ENCODE data around the gene NKAIN4. TPM values are rescaled to one million over a fixed set of nuclear protein-coding genes. Genes with fewer than 3 reads are reported as not detected.
A peak's percentile ranks its signal among the peaks of the same experiment; 100 is the strongest.

NKAIN4 gene
- total RNA-seq, 2 experiments from 2014 or later = not detected

DNA sequence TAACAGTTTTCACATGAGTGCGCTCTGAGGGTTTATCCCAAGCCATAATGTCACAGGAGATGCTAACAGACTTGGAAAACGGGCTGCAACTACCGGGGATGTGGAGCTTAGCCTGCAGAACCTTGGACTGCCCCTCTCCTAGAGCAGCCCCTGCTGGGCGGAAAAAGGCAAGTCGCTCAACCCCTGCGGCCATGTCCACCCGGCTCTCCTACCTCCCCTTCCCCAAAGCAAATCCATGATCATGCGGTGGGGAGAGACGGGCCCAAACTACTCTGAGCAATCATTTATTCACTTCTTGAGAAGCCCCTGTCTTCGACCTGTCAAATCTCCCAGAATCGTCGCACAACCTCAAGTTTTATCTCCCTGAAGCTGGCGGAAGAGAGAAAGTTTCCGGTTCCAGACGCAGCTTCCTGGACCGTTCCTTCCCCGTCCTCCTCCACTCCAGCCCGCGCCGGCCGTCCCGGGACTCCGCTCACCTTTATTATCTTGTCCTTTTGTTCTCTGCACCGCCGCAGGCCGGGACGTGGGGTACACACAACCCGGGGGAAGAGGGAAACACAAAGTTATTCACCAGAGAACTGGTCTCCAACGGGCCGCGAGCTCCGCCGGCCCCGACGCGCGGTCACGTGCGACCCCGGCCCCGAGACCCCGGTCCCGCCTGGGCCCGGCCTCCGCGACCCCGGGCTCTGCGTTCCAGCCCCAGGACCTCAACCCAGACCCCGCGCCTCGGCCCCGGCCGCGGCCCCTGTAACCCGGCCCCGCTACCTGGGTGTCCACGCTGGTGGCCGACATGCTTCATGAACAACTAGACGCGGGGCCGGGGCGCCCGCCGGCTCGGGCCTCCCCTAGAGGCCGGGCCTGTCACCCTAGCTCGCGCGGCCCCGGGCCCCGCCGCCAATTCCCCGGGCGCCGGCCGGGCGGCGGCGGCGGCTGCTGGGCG, 38.9 kb downstream of the NKAIN4 start:
- Mint-ChIP-seq H3K27me3 (ENCODE audit: low read depth) (no peaks in the 10 kb centered on the region), H3K27ac (peak overlapping the region; percentile 85), H3K4me3 (peak overlapping the region; percentile 94), H3K4me1 (ENCODE audit: low read depth) (peaks cover 54% of the 10 kb centered on the region), H3K36me3 (ENCODE audit: low read depth) (peaks cover 35% of the 10 kb centered on the region), H3K9me3 (no peaks in the 10 kb centered on the region)
- CTCF ChIA-PET = interaction anchor here (0.7 to 5.6 kb wide), 2 partner anchors 8 to 18 kb away, joined by 3 to 50 read pairs; no protein-coding TSS in a partner anchor
- intact Hi-C loops (cut with micrococcal nuclease) = loop anchor here (1.0 to 10.0 kb wide), 6 partner anchors 57 to 769 kb away; partner anchors contain the start of genes ARFGAP1, GID8, PPDPF and PRPF6
- DNase-seq = peak; percentile 35

DNA sequence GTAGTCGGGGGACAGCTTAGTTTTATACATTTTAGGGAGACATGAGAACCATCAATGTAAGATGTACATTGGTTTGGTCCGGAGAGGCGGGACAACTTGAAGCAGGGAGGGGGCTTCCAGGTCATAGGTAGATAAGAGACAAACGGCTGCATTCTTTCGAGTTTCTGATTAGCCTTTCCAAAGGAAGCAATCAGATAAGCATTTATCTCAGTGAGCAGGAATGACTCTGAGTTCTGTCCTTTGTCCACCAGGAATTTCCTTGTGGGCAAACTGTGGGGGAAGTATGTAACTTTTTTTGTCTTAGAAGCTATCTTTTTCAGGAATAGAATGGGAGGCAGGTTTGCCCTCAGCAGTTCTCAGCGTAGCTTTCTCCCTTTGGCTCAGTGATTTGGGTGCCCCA, 39.7 kb downstream of the NKAIN4 start:
- Mint-ChIP-seq H3K9me3 (no peaks in the 10 kb centered on the region), H3K4me3 (peak overlapping the region; percentile 94), H3K4me1 (ENCODE audit: low read depth) (peaks cover 58% of the 10 kb centered on the region), H3K27me3 (ENCODE audit: low read depth) (no peaks in the 10 kb centered on the region), H3K36me3 (ENCODE audit: low read depth) (peaks cover 43% of the 10 kb centered on the region), H3K27ac (peak overlapping the region; percentile 85)
- intact Hi-C loops (cut with micrococcal nuclease) = loop anchor here (10.0 kb wide), 1 partner anchor 770 kb away; the partner anchor contains the start of gene PRPF6
- CTCF ChIA-PET = interaction anchor here (5.6 kb wide), 1 partner anchor 9 kb away, joined by 50 read pairs; no protein-coding TSS in a partner anchor
- no peak for DNase-seq

DNA sequence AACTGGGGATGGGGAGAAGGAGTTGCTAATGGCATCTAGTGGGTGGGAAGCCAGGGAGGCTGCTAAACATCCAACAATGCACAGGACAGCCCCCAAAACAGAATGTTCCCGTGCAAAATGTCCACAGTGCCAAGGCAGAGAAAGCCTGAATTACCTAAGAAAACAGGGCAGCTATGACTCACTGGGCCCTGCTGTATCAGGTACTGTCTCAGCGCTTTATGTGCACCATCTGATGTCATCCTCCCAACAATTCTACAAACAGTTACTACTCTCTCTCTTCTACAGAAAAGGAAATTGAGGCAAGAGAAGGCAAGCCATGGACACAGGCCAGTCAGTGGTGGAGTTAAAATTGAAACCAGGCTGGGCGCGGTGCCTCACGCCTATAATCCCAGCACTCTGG, 41.5 kb downstream of the NKAIN4 start:
- no peaks in the 10 kb centered on the region for H3K27me3 Mint-ChIP-seq (ENCODE audit: low read depth)
- no peak overlapping the region for H3K4me3 Mint-ChIP-seq
- CTCF ChIA-PET = interaction anchor here (5.6 kb wide), 1 partner anchor 11 kb away, joined by 50 read pairs; no protein-coding TSS in a partner anchor
- no peak overlapping the region for H3K27ac Mint-ChIP-seq
- no peaks in the 10 kb centered on the region for H3K9me3 Mint-ChIP-seq
- intact Hi-C loops (cut with micrococcal nuclease) = loop anchor here (10.0 kb wide), 1 partner anchor 772 kb away; the partner anchor contains the start of gene PRPF6
- H3K36me3 Mint-ChIP-seq (ENCODE audit: low read depth) = peaks cover 47% of the 10 kb centered on the region
- no peak for DNase-seq
- peaks cover 60% of the 10 kb centered on the region for H3K4me1 Mint-ChIP-seq (ENCODE audit: low read depth)

DNA sequence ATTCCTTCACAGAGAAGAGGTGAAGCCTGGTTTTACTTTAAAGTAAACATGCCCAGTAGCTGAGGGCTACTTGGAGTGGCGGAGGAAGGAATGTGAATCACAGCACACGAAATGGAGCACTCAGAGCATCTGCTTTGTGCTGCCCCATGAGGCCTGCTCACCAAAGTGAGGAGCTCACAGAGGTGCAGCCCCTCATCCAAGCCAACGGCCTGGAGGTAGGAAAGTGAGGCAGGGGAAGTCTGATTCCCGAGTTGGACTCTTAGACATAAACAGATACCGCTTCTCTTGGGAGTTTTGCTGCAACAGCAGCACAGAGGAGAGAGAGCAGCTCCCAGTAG, 41.9 kb downstream of the NKAIN4 start:
- no peak for DNase-seq
- H3K27me3 Mint-ChIP-seq (ENCODE audit: low read depth) = no peaks in the 10 kb centered on the region
- H3K36me3 Mint-ChIP-seq (ENCODE audit: low read depth) = peaks cover 51% of the 10 kb centered on the region
- no peak overlapping the region for H3K27ac Mint-ChIP-seq
- H3K4me3 Mint-ChIP-seq = no peak overlapping the region
- no peaks in the 10 kb centered on the region for H3K9me3 Mint-ChIP-seq
- intact Hi-C loops (cut with micrococcal nuclease) = loop anchor here (10.0 kb wide), 1 partner anchor 772 kb away; the partner anchor contains the start of gene PRPF6
- CTCF ChIA-PET = interaction anchor here (5.6 kb wide), 1 partner anchor 11 kb away, joined by 50 read pairs; no protein-coding TSS in a partner anchor
- H3K4me1 Mint-ChIP-seq (ENCODE audit: low read depth) = peaks cover 60% of the 10 kb centered on the region

DNA sequence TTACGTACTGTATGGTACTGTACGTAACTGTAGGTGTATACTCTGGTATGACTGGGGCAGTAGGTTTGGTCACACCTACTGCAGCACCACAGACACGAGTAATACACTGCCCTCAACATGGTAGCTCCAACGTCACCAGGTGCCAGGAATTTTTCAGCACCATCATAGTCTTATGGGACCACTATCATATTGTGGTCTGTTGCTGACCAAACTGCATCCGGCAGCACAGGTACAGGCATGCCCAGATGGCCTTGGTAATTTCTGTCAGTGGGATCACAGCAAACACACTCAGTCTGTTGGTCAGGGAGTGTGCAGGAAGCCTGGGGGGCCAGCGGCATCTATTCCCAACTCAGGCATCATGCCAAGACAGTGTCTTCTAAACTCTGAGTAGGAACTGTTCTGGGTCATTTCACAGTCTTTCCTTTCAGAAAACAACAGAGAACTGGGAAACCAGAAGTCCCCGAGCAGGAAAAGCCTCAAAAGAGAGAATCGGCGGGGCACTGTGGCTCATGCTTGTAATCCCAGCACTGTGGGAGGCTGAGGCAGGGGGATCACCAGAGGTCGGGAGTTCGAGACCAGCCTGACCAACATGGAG, 44.2 kb downstream of the NKAIN4 start:
- intact Hi-C loops (cut with micrococcal nuclease) = loop anchor here (10.0 kb wide), 1 partner anchor 775 kb away; the partner anchor contains the start of gene PRPF6
- H3K27ac Mint-ChIP-seq = no peak overlapping the region
- peaks cover 52% of the 10 kb centered on the region for H3K36me3 Mint-ChIP-seq (ENCODE audit: low read depth)

DNA sequence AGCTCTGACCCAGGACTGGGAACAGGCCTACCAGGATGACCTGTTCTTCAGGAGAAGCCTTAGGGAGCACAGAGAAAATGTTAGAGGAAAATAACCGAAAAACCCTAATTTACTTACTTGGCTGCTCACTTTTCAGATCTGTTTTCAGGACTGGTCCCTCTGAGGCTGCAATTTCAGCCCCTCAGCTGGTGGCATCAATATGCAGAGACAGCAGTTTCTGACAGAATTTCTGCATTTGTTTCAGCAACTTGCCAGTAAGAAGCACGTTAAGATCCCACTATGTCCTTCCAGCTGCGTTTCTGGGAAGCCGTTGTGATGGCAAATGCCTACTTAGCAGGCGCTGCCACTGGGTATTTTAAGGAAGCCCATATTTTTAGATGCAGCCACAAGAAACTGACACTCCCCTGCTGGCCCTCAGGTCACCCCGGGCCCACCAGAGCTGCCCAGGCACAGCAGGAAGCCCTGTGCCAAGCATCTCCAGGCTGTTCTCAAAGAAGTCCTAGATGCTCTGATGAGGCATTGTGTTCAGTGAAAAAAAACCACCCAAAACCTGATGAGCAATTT, 45.8 kb downstream of the NKAIN4 start:
- Mint-ChIP-seq H3K36me3 (ENCODE audit: low read depth) (peaks cover 38% of the 10 kb centered on the region), H3K4me3 (no peak overlapping the region), H3K27me3 (ENCODE audit: low read depth) (no peaks in the 10 kb centered on the region), H3K27ac (no peak overlapping the region), H3K9me3 (no peaks in the 10 kb centered on the region), H3K4me1 (ENCODE audit: low read depth) (peaks cover 39% of the 10 kb centered on the region)
- CTCF ChIA-PET = no interaction called here
- intact Hi-C loops (cut with micrococcal nuclease) = no loop called here
- DNase-seq = no peak

More for the DNA sequence above, 44.2 kb downstream of the NKAIN4 start:
- CTCF ChIA-PET = interaction anchor here (1.6 kb wide), 1 partner anchor 14 kb away, joined by 7 read pairs; no protein-coding TSS in a partner anchor
- peaks cover 56% of the 10 kb centered on the region for H3K4me1 Mint-ChIP-seq (ENCODE audit: low read depth)
- no peak for DNase-seq
- no peaks in the 10 kb centered on the region for H3K27me3 Mint-ChIP-seq (ENCODE audit: low read depth)
- H3K9me3 Mint-ChIP-seq = no peaks in the 10 kb centered on the region
- no peak overlapping the region for H3K4me3 Mint-ChIP-seq

DNA sequence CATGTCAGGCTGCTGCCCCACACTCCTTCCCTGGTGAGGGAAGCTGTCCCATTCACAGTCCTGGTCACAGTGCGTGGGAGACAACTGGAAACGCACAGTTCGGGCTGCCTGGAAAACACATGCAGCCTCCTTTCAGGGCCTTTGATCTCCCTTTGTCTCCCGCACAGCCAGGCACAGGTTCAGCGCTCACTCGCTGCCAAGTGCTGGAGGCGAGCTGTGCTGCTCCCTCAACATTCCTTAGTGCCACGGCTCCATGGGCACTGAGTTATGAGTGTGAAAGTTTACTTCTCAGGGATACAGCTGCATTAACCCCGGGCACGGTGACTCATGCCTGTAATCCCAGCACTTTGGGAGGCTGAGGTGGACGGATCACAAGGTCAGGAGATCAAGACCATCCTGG, 47.4 kb downstream of the NKAIN4 start:
- CTCF ChIA-PET = interaction anchor here (1.9 kb wide), 1 partner anchor 16 kb away, joined by 6 read pairs; no protein-coding TSS in a partner anchor
- Mint-ChIP-seq H3K27ac (no peak overlapping the region), H3K9me3 (no peaks in the 10 kb centered on the region), H3K4me3 (no peak overlapping the region), H3K4me1 (ENCODE audit: low read depth) (peaks cover 27% of the 10 kb centered on the region), H3K27me3 (ENCODE audit: low read depth) (no peaks in the 10 kb centered on the region), H3K36me3 (ENCODE audit: low read depth) (peaks cover 31% of the 10 kb centered on the region)
- no peak for DNase-seq
- intact Hi-C loops (cut with micrococcal nuclease) = no loop called here

DNA sequence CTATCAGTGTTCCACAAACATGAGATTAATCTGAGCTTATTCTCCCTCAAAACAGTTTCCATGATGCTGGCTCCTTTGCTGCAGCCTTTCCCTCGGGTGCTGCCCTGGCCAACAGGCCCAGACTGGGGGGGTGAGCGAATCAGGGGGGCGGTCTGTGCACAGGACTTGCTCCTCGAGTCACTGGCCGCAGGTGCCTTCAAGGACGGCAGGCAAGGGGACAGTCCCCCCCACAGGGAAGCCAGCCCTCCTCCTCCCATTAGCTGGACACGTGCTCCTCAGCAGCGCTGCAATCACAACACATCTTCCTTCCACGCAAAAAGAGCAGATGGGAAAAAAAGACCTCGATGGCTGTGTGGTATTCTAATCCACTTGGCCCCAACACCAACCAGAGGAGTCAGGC, 48.4 kb downstream of the NKAIN4 start:
- Mint-ChIP-seq H3K4me3 (no peak overlapping the region), H3K27me3 (ENCODE audit: low read depth) (no peaks in the 10 kb centered on the region), H3K36me3 (ENCODE audit: low read depth) (peaks cover 34% of the 10 kb centered on the region), H3K27ac (no peak overlapping the region), H3K4me1 (ENCODE audit: low read depth) (peaks cover 27% of the 10 kb centered on the region), H3K9me3 (no peaks in the 10 kb centered on the region)
- CTCF ChIA-PET = interaction anchor here (1.9 kb wide), 1 partner anchor 17 kb away, joined by 6 read pairs; no protein-coding TSS in a partner anchor
- DNase-seq = no peak
- intact Hi-C loops (cut with micrococcal nuclease) = no loop called here

DNA sequence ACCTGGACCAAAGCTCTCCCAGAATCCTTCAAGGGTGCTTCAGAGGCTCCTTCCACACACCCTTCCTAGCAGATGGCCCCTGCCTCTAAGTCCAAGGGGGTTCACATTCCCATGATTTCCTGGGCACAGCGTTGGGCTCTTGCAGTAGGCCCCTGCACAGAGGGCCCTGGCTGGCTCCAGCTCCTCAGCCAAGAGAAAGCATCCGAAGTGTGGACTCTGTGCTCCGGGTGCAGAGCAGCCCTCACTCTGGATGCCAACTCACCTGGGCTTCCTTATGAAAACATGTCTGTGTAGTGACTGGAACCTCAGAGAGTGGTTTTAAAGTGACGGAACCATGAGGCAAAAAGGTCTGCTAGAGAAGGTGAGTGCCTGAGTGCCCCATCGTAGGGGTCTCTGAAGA, 49.9 kb downstream of the NKAIN4 start:
- Mint-ChIP-seq H3K27me3 (ENCODE audit: low read depth) (no peaks in the 10 kb centered on the region), H3K4me3 (no peak overlapping the region), H3K9me3 (no peaks in the 10 kb centered on the region), H3K36me3 (ENCODE audit: low read depth) (peaks cover 21% of the 10 kb centered on the region), H3K4me1 (ENCODE audit: low read depth) (peaks cover 23% of the 10 kb centered on the region), H3K27ac (no peak overlapping the region)
- DNase-seq = no peak
- CTCF ChIA-PET = interaction anchor here (0.9 kb wide), 1 partner anchor 19 kb away, joined by 3 read pairs; no protein-coding TSS in a partner anchor
- intact Hi-C loops (cut with micrococcal nuclease) = no loop called here

DNA sequence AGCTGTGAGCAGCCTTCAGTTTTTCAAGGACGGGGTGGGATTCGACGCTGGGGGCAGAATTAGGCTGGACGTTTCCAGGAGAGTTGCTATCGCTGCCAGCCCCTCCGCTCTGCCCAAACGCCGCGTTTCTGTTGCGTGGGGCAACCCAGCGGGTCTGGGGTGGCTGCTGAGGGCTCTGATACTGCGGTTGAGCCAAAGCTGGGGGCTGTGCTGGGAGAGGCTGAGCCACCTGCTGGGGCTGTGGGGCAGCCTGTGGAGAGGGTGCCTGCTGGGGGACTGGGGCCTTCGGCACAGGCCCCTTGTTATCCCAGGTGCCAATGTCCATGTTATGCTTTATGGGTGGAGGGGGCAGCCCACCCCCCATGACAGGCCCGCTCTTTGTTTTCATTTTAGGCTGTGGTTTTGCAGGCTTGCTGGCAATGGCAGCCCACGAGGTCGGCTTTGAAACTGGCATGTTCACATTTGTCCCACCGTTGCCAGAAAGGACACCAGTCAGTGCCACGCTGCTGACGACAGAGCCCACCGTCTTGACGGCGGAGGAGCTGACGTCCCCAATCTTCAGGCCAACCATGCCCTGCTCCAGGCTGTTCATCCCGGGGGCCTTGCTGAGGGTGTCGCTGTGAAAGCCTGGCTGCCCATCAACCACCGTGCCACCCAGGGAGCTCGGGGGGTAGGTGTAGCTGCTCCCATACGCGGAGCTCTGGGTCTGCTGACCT, 51.3 kb downstream of the NKAIN4 start:
- peaks cover 20% of the 10 kb centered on the region for H3K36me3 Mint-ChIP-seq (ENCODE audit: low read depth)
- no peaks in the 10 kb centered on the region for H3K9me3 Mint-ChIP-seq
- H3K27me3 Mint-ChIP-seq (ENCODE audit: low read depth) = no peaks in the 10 kb centered on the region
- intact Hi-C loops (cut with micrococcal nuclease) = no loop called here
- CTCF ChIA-PET = interaction anchor here (1.2 kb wide), 1 partner anchor 20 kb away, joined by 4 read pairs; no protein-coding TSS in a partner anchor
- H3K4me1 Mint-ChIP-seq (ENCODE audit: low read depth) = peaks cover 30% of the 10 kb centered on the region
- H3K4me3 Mint-ChIP-seq = no peak overlapping the region
- H3K27ac Mint-ChIP-seq = no peak overlapping the region
- DNase-seq = no peak

DNA sequence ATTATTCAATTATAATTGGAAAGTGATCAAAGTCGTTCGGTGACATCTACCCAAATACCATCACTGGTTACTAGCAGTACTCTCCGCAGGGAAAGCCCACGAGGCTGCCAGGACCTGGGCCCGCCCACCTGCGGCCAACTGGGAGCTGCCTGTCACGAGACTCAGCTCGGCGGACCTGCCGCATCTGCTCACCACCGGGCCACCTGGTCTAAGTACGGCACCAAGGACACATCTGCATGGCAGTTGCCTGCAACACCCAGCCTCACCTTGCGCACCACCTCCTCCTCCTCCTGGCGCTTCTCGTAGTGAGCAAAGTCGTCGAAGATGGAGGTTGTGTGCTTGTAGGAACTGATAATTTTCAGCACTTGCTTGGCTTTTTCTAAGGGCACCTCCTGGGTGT, 52.2 kb downstream of the NKAIN4 start:
- no peaks in the 10 kb centered on the region for H3K27me3 Mint-ChIP-seq (ENCODE audit: low read depth)
- peaks cover 39% of the 10 kb centered on the region for H3K4me1 Mint-ChIP-seq (ENCODE audit: low read depth)
- H3K27ac Mint-ChIP-seq = no peak overlapping the region
- intact Hi-C loops (cut with micrococcal nuclease) = no loop called here
- no peak overlapping the region for H3K4me3 Mint-ChIP-seq
- CTCF ChIA-PET = interaction anchor here (1.2 kb wide), 1 partner anchor 21 kb away, joined by 4 read pairs; no protein-coding TSS in a partner anchor
- H3K9me3 Mint-ChIP-seq = no peaks in the 10 kb centered on the region
- peaks cover 14% of the 10 kb centered on the region for H3K36me3 Mint-ChIP-seq (ENCODE audit: low read depth)
- DNase-seq = no peak
